Measurements from ENCODE around the gene SLC6A3. TPM values are rescaled to one million over a fixed set of nuclear protein-coding genes. Genes with fewer than 3 reads are reported as not detected.
A peak's percentile ranks its signal among the peaks of the same experiment; 100 is the strongest.
"Not testable (repeated sequence)": the region's sequence is repeated elsewhere in the genome, so short reads cannot be mapped to it uniquely, and the experiment has no call there.

SLC6A3 gene
- total and polyA plus RNA-seq, 2 donors (not counting 1 experiment from before 2014, with no cell fraction given), result not detected

DNA sequence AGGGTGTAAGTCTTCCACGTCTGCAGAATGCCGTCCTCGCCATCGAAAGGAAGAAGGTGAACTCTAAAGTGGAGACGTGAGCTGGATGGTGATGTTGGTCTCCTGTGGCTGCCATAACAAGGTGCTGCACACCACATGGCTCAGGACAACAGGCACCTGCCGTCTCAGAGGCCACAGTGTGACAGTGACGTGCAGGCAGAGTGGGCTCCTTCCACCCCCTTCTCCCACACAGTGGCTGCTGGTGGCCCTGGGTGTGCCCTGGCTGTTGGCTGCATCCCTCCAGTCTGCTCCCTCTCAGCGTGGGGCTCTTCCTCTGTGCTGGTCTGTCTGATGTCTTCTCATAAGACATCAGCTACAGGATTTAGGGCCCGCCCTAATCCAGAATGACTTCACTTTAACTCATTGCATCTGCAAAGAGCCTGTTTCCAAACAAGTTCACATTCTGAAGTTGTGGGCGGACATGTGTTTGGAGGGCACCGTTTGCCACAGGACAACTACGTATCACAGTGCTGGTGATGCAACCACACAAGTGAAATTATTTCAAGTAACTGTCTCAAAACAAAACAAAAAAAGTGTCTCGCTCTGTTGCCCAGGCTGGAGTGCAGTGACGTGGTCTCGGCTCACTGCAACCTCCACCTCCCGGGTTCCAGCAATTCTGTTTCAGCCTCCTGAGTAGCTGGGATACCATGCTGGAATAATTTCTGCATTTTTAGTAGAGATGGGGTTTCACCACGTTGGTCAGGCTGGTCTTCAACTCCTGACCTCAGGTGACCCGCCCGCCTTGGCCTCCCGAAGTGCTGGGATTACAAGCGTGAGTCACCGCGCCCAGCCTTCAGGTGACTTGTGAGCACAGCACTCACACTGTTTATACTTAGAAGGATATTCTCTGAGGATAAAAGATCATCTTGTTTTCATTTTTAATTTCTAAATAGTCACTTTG is 69.1 kb downstream of the SLC6A3 start:
- Histone ChIP-seq H3K9me3 (ENCODE audit: control insufficient read depth, insufficient read depth, low read depth, low read length) (no peaks in the 10 kb centered on the region), H2AFZ (ENCODE audit: low read length) (no peak overlapping the region), H3K9ac (ENCODE audit: insufficient read depth, low read length) (no peak overlapping the region), H3K36me3 (ENCODE audit: control insufficient read depth, insufficient read depth, low read length) (no peaks in the 10 kb centered on the region), H3K4me1 (ENCODE audit: control insufficient read depth, extremely low read depth, insufficient read depth, low read length) (no peaks in the 10 kb centered on the region), H3K27ac (ENCODE audit: insufficient read depth, low read length) (no peak overlapping the region), H3K4me2 (ENCODE audit: extremely low read depth, insufficient read depth, low read length) (no peak overlapping the region), H3K4me3 (replicated peaks in 1 of 4; ENCODE audit: control extremely low read depth in 1 of 4, insufficient read depth in 1 of 4, low read depth in 3 of 4, low read length in 4 of 4) (no peak overlapping the region), H3K27me3 (ENCODE audit: control insufficient read depth, insufficient read depth, low read length) (peaks cover 6% of the 10 kb centered on the region), H4K20me1 (ENCODE audit: control insufficient read depth, extremely low read depth, insufficient read depth, low read length) (no peaks in the 10 kb centered on the region), H3K79me2 (ENCODE audit: control insufficient read depth, insufficient read depth, low read length) (no peaks in the 10 kb centered on the region)
- TF ChIP-seq, protein P1, sequence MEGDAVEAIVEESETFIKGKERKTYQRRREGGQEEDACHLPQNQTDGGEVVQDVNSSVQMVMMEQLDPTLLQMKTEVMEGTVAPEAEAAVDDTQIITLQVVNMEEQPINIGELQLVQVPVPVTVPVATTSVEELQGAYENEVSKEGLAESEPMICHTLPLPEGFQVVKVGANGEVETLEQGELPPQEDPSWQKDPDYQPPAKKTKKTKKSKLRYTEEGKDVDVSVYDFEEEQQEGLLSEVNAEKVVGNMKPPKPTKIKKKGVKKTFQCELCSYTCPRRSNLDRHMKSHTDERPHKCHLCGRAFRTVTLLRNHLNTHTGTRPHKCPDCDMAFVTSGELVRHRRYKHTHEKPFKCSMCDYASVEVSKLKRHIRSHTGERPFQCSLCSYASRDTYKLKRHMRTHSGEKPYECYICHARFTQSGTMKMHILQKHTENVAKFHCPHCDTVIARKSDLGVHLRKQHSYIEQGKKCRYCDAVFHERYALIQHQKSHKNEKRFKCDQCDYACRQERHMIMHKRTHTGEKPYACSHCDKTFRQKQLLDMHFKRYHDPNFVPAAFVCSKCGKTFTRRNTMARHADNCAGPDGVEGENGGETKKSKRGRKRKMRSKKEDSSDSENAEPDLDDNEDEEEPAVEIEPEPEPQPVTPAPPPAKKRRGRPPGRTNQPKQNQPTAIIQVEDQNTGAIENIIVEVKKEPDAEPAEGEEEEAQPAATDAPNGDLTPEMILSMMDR (conservative IDR thresholded peaks at IDR 0.05 in 1 of 2, IDR thresholded peaks at IDR 0.05 in 1 of 2; ENCODE audit: low read depth in 1 of 2, low read length in 2 of 2), result no peak
- no peak for TF ChIP-seq EZH2 (IDR thresholded peaks at IDR 0.05; ENCODE audit: low read length, missing control alignments)
- no peak for DNase-seq (ENCODE audit: low read depth in 2 of 2)

DNA sequence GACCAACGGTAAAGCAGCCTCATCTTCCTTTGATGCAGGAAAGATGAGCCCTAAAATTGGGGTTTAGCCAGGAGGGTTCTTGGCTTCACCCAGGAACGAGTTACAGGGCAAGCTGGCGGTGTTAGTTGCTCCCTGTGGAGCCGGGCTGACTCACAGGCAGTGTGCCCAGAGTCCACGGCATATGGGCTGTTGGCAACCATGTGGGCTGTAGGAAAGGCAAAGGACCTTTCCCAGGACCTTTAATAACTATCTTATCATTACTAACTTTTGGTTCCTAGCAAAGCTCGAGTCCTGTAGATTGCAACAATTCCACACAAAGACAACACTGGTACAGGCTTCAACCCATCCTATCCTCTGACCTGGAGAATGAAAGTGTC is 70.6 kb downstream of the SLC6A3 start:
- Histone ChIP-seq H3K4me1 (ENCODE audit: control insufficient read depth, extremely low read depth, insufficient read depth, low read length) (no peaks in the 10 kb centered on the region), H3K27me3 (ENCODE audit: control insufficient read depth, insufficient read depth, low read length) (peaks cover 8% of the 10 kb centered on the region), H3K36me3 (ENCODE audit: control insufficient read depth, insufficient read depth, low read length) (no peaks in the 10 kb centered on the region), H3K79me2 (ENCODE audit: control insufficient read depth, insufficient read depth, low read length) (no peaks in the 10 kb centered on the region), H3K27ac (ENCODE audit: insufficient read depth, low read length) (no peak overlapping the region), H3K9ac (ENCODE audit: insufficient read depth, low read length) (no peak overlapping the region), H3K9me3 (ENCODE audit: control insufficient read depth, insufficient read depth, low read depth, low read length) (no peaks in the 10 kb centered on the region), H3K4me2 (ENCODE audit: extremely low read depth, insufficient read depth, low read length) (no peak overlapping the region), H4K20me1 (ENCODE audit: control insufficient read depth, extremely low read depth, insufficient read depth, low read length) (no peaks in the 10 kb centered on the region), H2AFZ (ENCODE audit: low read length) (no peak overlapping the region), H3K4me3 (replicated peaks in 1 of 4; ENCODE audit: control extremely low read depth in 1 of 4, insufficient read depth in 1 of 4, low read depth in 3 of 4, low read length in 4 of 4) (no peak overlapping the region)
- no peak for TF ChIP-seq EZH2 (IDR thresholded peaks at IDR 0.05; ENCODE audit: low read length, missing control alignments)
- TF ChIP-seq, protein P1 (conservative IDR thresholded peaks at IDR 0.05 in 1 of 2, IDR thresholded peaks at IDR 0.05 in 1 of 2; ENCODE audit: low read depth in 1 of 2, low read length in 2 of 2), result no peak
- peak in 1 of 2 donors; percentile 6 for DNase-seq (ENCODE audit: low read depth in 2 of 2)

DNA sequence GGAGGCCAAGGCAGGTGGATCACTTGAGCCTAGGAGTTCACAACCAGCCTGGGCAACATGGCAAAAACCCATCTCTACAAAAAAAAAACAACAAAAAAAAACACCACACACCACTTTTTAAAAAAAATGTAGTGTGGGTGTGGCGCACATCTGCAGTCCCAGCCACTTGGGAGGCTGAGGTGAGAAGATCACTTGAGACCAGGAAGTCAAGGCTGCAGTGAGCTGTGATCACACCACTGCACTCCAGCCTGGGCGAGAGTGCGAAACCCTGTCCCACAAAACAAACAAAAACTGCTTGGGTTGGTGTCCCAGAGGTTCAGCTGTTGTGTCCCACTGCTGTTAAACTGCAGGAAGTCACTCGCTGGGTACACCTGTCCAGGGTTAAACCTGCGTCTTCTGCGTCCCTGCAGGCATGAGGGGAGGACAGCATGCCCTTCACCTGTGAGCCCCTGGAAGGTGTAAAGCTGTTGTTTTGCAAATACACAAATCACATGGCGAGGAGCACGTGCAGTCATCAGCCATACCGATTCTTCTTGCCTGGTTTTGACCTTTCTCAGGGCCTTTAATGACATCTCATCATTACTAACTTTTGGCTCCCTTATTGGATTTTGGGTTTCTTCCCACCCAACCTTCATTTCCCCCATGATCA is 71.1 kb downstream of the SLC6A3 start:
- H3K36me3 ChIP-seq (ENCODE audit: control insufficient read depth, insufficient read depth, low read length), result no peaks in the 10 kb centered on the region
- no peaks in the 10 kb centered on the region for H3K9me3 ChIP-seq (ENCODE audit: control insufficient read depth, insufficient read depth, low read depth, low read length)
- no peak overlapping the region for H3K4me3 ChIP-seq (replicated peaks in 1 of 4; ENCODE audit: control extremely low read depth in 1 of 4, insufficient read depth in 1 of 4, low read depth in 3 of 4, low read length in 4 of 4)
- no peak overlapping the region for H2AFZ ChIP-seq (ENCODE audit: low read length)
- H3K9ac ChIP-seq (ENCODE audit: insufficient read depth, low read length), result no peak overlapping the region
- TF ChIP-seq, protein P1 (conservative IDR thresholded peaks at IDR 0.05 in 1 of 2, IDR thresholded peaks at IDR 0.05 in 1 of 2; ENCODE audit: low read depth in 1 of 2, low read length in 2 of 2), result no peak
- TF ChIP-seq EZH2 (IDR thresholded peaks at IDR 0.05; ENCODE audit: low read length, missing control alignments), result no peak
- H3K79me2 ChIP-seq (ENCODE audit: control insufficient read depth, insufficient read depth, low read length), result no peaks in the 10 kb centered on the region
- no peaks in the 10 kb centered on the region for H4K20me1 ChIP-seq (ENCODE audit: control insufficient read depth, extremely low read depth, insufficient read depth, low read length)
- no peak for DNase-seq (ENCODE audit: low read depth in 2 of 2)
- H3K27me3 ChIP-seq (ENCODE audit: control insufficient read depth, insufficient read depth, low read length), result peaks cover 11% of the 10 kb centered on the region
- no peak overlapping the region for H3K27ac ChIP-seq (ENCODE audit: insufficient read depth, low read length)
- H3K4me1 ChIP-seq (ENCODE audit: control insufficient read depth, extremely low read depth, insufficient read depth, low read length), result no peaks in the 10 kb centered on the region
- H3K4me2 ChIP-seq (ENCODE audit: extremely low read depth, insufficient read depth, low read length), result no peak overlapping the region

DNA sequence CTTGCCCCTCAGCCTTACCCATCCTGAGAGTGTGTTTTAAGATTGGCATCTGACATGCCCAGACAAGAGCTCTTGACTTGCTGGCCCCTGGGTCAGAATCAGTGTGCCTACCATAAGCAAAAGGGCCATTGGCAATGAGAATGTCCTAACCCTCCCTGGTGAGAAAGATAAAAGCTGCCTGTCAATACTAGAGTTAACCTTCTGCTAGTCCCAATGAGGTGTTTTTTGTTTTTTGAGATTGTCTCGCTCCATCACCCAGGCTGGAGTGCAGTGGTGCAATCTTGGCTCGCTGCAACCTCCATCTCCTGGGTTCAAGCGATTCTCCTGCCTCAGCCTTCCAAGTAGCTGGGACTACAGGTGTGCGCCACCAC is 73.3 kb downstream of the SLC6A3 start:
- not testable (repeated sequence) for H3K27ac ChIP-seq (ENCODE audit: insufficient read depth, low read length); H3K9ac ChIP-seq (ENCODE audit: insufficient read depth, low read length); H3K4me1 ChIP-seq (ENCODE audit: control insufficient read depth, extremely low read depth, insufficient read depth, low read length); H3K36me3 ChIP-seq (ENCODE audit: control insufficient read depth, insufficient read depth, low read length); H3K79me2 ChIP-seq (ENCODE audit: control insufficient read depth, insufficient read depth, low read length); H3K9me3 ChIP-seq (ENCODE audit: control insufficient read depth, insufficient read depth, low read depth, low read length); H2AFZ ChIP-seq (ENCODE audit: low read length); H4K20me1 ChIP-seq (ENCODE audit: control insufficient read depth, extremely low read depth, insufficient read depth, low read length); H3K4me2 ChIP-seq (ENCODE audit: extremely low read depth, insufficient read depth, low read length); H3K4me3 ChIP-seq (replicated peaks in 1 of 4; ENCODE audit: control extremely low read depth in 1 of 4, insufficient read depth in 1 of 4, low read depth in 3 of 4, low read length in 4 of 4); DNase-seq (ENCODE audit: low read depth in 2 of 2)
- peaks cover 11% of the 10 kb centered on the region for H3K27me3 ChIP-seq (ENCODE audit: control insufficient read depth, insufficient read depth, low read length)

Measured in fibroblast of lung (primary cell).